ENCODE data around the gene ATP2B2.
"Not testable (repeated sequence)": the region's sequence is repeated elsewhere in the genome, so short reads cannot be mapped to it uniquely, and the experiment has no call there.

The ATP2B2 gene

GRCh38 chr3:10383850-10384248, 121.5 kb downstream of the ATP2B2 start:
- DNase-seq: no peak
- Histone ChIP-seq H3K23ac (ENCODE audit: low read length) (no peak overlapping the region), H3K9me3 (ENCODE audit: insufficient read depth, low read depth, low read length) (peaks cover 27% of the 10 kb centered on the region), H2AFZ (ENCODE audit: insufficient read depth, low read length, poor library complexity) (no peak overlapping the region), H3K9ac (ENCODE audit: low read length) (no peak overlapping the region), H2BK5ac (ENCODE audit: low read depth, low read length, poor library complexity) (no peak overlapping the region), H2AK5ac (ENCODE audit: low read length) (no peak overlapping the region), H3K79me2 (ENCODE audit: control insufficient read depth, insufficient read depth, low read length, poor library complexity) (no peaks in the 10 kb centered on the region), H4K12ac (ENCODE audit: low read depth, low read length) (no peak overlapping the region), H4K91ac (ENCODE audit: low read depth, low read length) (no peak overlapping the region), H3K4me1 (ENCODE audit: control insufficient read depth in 1 of 2, insufficient read depth in 2 of 2, low read length in 2 of 2) (no peaks in the 10 kb centered on the region), H3K4me2 (ENCODE audit: low read length) (no peak overlapping the region), H3K36me3 (ENCODE audit: control insufficient read depth in 1 of 2, insufficient read depth in 2 of 2, low read length in 2 of 2) (no peaks in the 10 kb centered on the region), H3K4me3 (ENCODE audit: low read depth, low read length) (no peak overlapping the region), H2BK120ac (ENCODE audit: insufficient read depth, low read length, poor library complexity) (no peak overlapping the region), H3K27ac (ENCODE audit: low read depth, low read length) (no peak overlapping the region), H3K14ac (ENCODE audit: low read length) (no peak overlapping the region), H3K4ac (ENCODE audit: low read depth, low read length) (no peak overlapping the region), H3K18ac (ENCODE audit: low read length) (no peak overlapping the region), H4K8ac (ENCODE audit: low read depth, low read length) (no peak overlapping the region), H3K27me3 (ENCODE audit: insufficient read depth, low read length) (no peaks in the 10 kb centered on the region), H3K79me1 (ENCODE audit: low read length) (no peaks in the 10 kb centered on the region), H2BK12ac (ENCODE audit: low read length) (no peak overlapping the region)
- no CpG with 5 or more reads among the region's 4 CpGs for WGBS (ENCODE audit: extremely low coverage, insufficient coverage, insufficient read length)

- H2AK5ac ChIP-seq (ENCODE audit: low read length): no peak overlapping the region
- no peak overlapping the region for H3K27ac ChIP-seq (ENCODE audit: low read depth, low read length)
- no peaks in the 10 kb centered on the region for H3K79me1 ChIP-seq (ENCODE audit: low read length)
- no peak overlapping the region for H3K4me2 ChIP-seq (ENCODE audit: low read length)
- peaks cover 24% of the 10 kb centered on the region for H3K9me3 ChIP-seq (ENCODE audit: insufficient read depth, low read depth, low read length)
- no peak overlapping the region for H3K18ac ChIP-seq (ENCODE audit: low read length)
- H3K14ac ChIP-seq (ENCODE audit: low read length): no peak overlapping the region
- H3K27me3 ChIP-seq (ENCODE audit: insufficient read depth, low read length): no peaks in the 10 kb centered on the region
- no peak overlapping the region for H4K8ac ChIP-seq (ENCODE audit: low read depth, low read length)
- H4K12ac ChIP-seq (ENCODE audit: low read depth, low read length): no peak overlapping the region
- WGBS (ENCODE audit: extremely low coverage, insufficient coverage, insufficient read length): no CpG with 5 or more reads among the region's 4 CpGs
- H3K4me1 ChIP-seq (ENCODE audit: control insufficient read depth in 1 of 2, insufficient read depth in 2 of 2, low read length in 2 of 2): no peaks in the 10 kb centered on the region
- no peak overlapping the region for H2AFZ ChIP-seq (ENCODE audit: insufficient read depth, low read length, poor library complexity)
- no peaks in the 10 kb centered on the region for H3K36me3 ChIP-seq (ENCODE audit: control insufficient read depth in 1 of 2, insufficient read depth in 2 of 2, low read length in 2 of 2)
- no peak overlapping the region for H4K91ac ChIP-seq (ENCODE audit: low read depth, low read length)
- no peak overlapping the region for H2BK12ac ChIP-seq (ENCODE audit: low read length)
- no peak overlapping the region for H3K4me3 ChIP-seq (ENCODE audit: low read depth, low read length)
- no peak overlapping the region for H3K4ac ChIP-seq (ENCODE audit: low read depth, low read length)
- H3K79me2 ChIP-seq (ENCODE audit: control insufficient read depth, insufficient read depth, low read length, poor library complexity): no peaks in the 10 kb centered on the region
- DNase-seq: no peak
- H3K23ac ChIP-seq (ENCODE audit: low read length): no peak overlapping the region
- no peak overlapping the region for H2BK5ac ChIP-seq (ENCODE audit: low read depth, low read length, poor library complexity)
- H3K9ac ChIP-seq (ENCODE audit: low read length): no peak overlapping the region
- no peak overlapping the region for H2BK120ac ChIP-seq (ENCODE audit: insufficient read depth, low read length, poor library complexity)
Measured at GRCh38 chr3:10382892-10383849, 122.2 kb downstream of the ATP2B2 start.

GRCh38 chr3:10382445-10382844, 122.9 kb downstream of the ATP2B2 start:
- not testable (repeated sequence) for DNase-seq; H3K14ac ChIP-seq (ENCODE audit: low read length); H3K79me2 ChIP-seq (ENCODE audit: control insufficient read depth, insufficient read depth, low read length, poor library complexity); H3K27me3 ChIP-seq (ENCODE audit: insufficient read depth, low read length); H3K4me2 ChIP-seq (ENCODE audit: low read length); H3K18ac ChIP-seq (ENCODE audit: low read length); H2BK120ac ChIP-seq (ENCODE audit: insufficient read depth, low read length, poor library complexity); H3K23ac ChIP-seq (ENCODE audit: low read length); H3K79me1 ChIP-seq (ENCODE audit: low read length); H2AK5ac ChIP-seq (ENCODE audit: low read length); H3K4me3 ChIP-seq (ENCODE audit: low read depth, low read length); H2BK5ac ChIP-seq (ENCODE audit: low read depth, low read length, poor library complexity); H4K12ac ChIP-seq (ENCODE audit: low read depth, low read length); H3K4me1 ChIP-seq (ENCODE audit: control insufficient read depth in 1 of 2, insufficient read depth in 2 of 2, low read length in 2 of 2); H3K9ac ChIP-seq (ENCODE audit: low read length); H4K8ac ChIP-seq (ENCODE audit: low read depth, low read length); H3K4ac ChIP-seq (ENCODE audit: low read depth, low read length); H3K36me3 ChIP-seq (ENCODE audit: control insufficient read depth in 1 of 2, insufficient read depth in 2 of 2, low read length in 2 of 2); H2AFZ ChIP-seq (ENCODE audit: insufficient read depth, low read length, poor library complexity); H3K27ac ChIP-seq (ENCODE audit: low read depth, low read length); H4K91ac ChIP-seq (ENCODE audit: low read depth, low read length); H2BK12ac ChIP-seq (ENCODE audit: low read length)
- peaks cover 16% of the 10 kb centered on the region for H3K9me3 ChIP-seq (ENCODE audit: insufficient read depth, low read depth, low read length)
- no CpG with 5 or more reads among the region's 3 CpGs for WGBS (ENCODE audit: extremely low coverage, insufficient coverage, insufficient read length)

- WGBS (ENCODE audit: extremely low coverage, insufficient coverage, insufficient read length): no CpG with 5 or more reads among the region's 4 CpGs
- no peaks in the 10 kb centered on the region for H3K79me2 ChIP-seq (ENCODE audit: control insufficient read depth, insufficient read depth, low read length, poor library complexity)
- no peaks in the 10 kb centered on the region for H3K36me3 ChIP-seq (ENCODE audit: control insufficient read depth in 1 of 2, insufficient read depth in 2 of 2, low read length in 2 of 2)
- no peak overlapping the region for H4K91ac ChIP-seq (ENCODE audit: low read depth, low read length)
- no peak for DNase-seq
- peaks cover 6% of the 10 kb centered on the region for H3K9me3 ChIP-seq (ENCODE audit: insufficient read depth, low read depth, low read length)
- no peak overlapping the region for H3K4me2 ChIP-seq (ENCODE audit: low read length)
- H3K9ac ChIP-seq (ENCODE audit: low read length): no peak overlapping the region
- H3K23ac ChIP-seq (ENCODE audit: low read length): no peak overlapping the region
- no peak overlapping the region for H4K12ac ChIP-seq (ENCODE audit: low read depth, low read length)
- no peak overlapping the region for H2AFZ ChIP-seq (ENCODE audit: insufficient read depth, low read length, poor library complexity)
- H3K18ac ChIP-seq (ENCODE audit: low read length): no peak overlapping the region
- H3K27me3 ChIP-seq (ENCODE audit: insufficient read depth, low read length): no peaks in the 10 kb centered on the region
- H3K4ac ChIP-seq (ENCODE audit: low read depth, low read length): no peak overlapping the region
- H3K4me3 ChIP-seq (ENCODE audit: low read depth, low read length): no peak overlapping the region
- no peak overlapping the region for H2BK5ac ChIP-seq (ENCODE audit: low read depth, low read length, poor library complexity)
- no peaks in the 10 kb centered on the region for H3K79me1 ChIP-seq (ENCODE audit: low read length)
- H3K27ac ChIP-seq (ENCODE audit: low read depth, low read length): no peak overlapping the region
- H3K14ac ChIP-seq (ENCODE audit: low read length): no peak overlapping the region
- H2AK5ac ChIP-seq (ENCODE audit: low read length): no peak overlapping the region
- no peak overlapping the region for H2BK120ac ChIP-seq (ENCODE audit: insufficient read depth, low read length, poor library complexity)
- no peak overlapping the region for H2BK12ac ChIP-seq (ENCODE audit: low read length)
- H4K8ac ChIP-seq (ENCODE audit: low read depth, low read length): no peak overlapping the region
- no peaks in the 10 kb centered on the region for H3K4me1 ChIP-seq (ENCODE audit: control insufficient read depth in 1 of 2, insufficient read depth in 2 of 2, low read length in 2 of 2)
Measured at GRCh38 chr3:10381336-10381735, 124.0 kb downstream of the ATP2B2 start.
